ENCODE results near the gene DOCK8. TPM values are rescaled to one million over a fixed set of nuclear protein-coding genes. Genes with fewer than 3 reads are reported as not detected.

DOCK8 gene
- total RNA-seq, 1 experiment from 2014 or later: 15.2 TPM

DNA sequence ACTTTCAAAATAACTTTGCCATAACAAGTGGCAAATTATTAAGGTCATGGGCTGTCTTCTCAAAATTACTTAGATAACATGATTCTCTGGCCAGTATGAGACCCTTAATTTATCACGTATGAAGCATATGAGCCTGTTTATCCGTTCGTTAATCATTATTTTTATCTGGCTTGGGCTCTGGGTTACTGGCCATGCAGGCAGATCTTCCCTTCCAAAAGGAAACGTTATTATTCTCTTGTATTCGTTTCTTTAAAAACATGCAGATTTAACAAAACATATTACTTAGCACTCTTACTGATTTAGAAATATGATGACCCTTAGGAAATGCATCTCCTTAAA is 148.6 kb downstream of the DOCK8 start:
- intact Hi-C loops (cut with micrococcal nuclease; ENCODE audit: unreplicated experiment): no loop called here
- Mint-ChIP-seq H3K4me1 (ENCODE audit: low read depth, unreplicated experiment) (peaks cover 10% of the 10 kb centered on the region), H3K4me3 (ENCODE audit: unreplicated experiment) (no peak overlapping the region), H3K9me3 (ENCODE audit: unreplicated experiment) (no peaks in the 10 kb centered on the region), H3K36me3 (ENCODE audit: insufficient read depth, unreplicated experiment) (no peaks in the 10 kb centered on the region), H3K27ac (ENCODE audit: unreplicated experiment) (no peak overlapping the region), H3K27me3 (ENCODE audit: insufficient read depth, unreplicated experiment) (no peaks in the 10 kb centered on the region)
- DNase-seq: no peak
- POLR2A ChIA-PET: no interaction called here
- Histone ChIP-seq H3K36me3 (ENCODE audit: control insufficient read depth, insufficient read depth, low read length) (no peaks in the 10 kb centered on the region), H3K4me1 (0 out of 2 replicates have a peak, but pooled peaks cover 15% of the 10 kb centered on the region), H3K4me3 (ENCODE audit: low read depth, low read length) (no peak overlapping the region), H3K27me3 (replicated peaks; ENCODE audit: control insufficient read depth, insufficient read depth, low read length) (no peaks in the 10 kb centered on the region), H3K9me3 (no peaks in the 10 kb centered on the region)
- CTCF ChIA-PET: no interaction called here
- TF ChIP-seq CTCF (IDR thresholded peaks at IDR 0.05; ENCODE audit: insufficient read depth in 1 of 2, low read depth in 1 of 2, low read length in 1 of 2, severe bottlenecking in 1 of 2, unreplicated experiment in 1 of 2): no peak
- BruUV-seq (replicated peaks): no TSS peak

DNA sequence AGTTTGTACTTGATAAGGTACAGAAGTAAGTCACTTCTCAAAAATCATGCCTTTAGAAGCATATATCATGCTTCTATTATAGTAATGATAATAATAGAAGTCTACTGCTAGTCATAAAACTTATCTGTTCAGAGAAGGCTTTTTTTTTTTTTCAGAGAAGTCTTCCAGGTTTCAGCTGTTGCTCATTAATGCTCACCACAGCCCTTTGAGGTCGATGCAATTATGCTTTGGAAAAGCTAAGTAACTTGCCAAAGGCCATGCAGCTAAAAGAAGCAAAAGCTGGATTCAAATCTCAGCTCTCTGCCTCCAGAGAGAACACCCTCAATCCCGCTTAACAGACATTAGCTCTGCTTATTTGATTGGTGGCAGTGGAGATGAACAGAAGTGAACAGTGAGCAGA is 150.8 kb downstream of the DOCK8 start:
- Histone ChIP-seq H3K4me3 (ENCODE audit: low read depth, low read length) (no peak overlapping the region), H3K36me3 (ENCODE audit: control insufficient read depth, insufficient read depth, low read length) (no peaks in the 10 kb centered on the region), H3K27me3 (replicated peaks; ENCODE audit: control insufficient read depth, insufficient read depth, low read length) (no peaks in the 10 kb centered on the region), H3K4me1 (0 out of 2 replicates have a peak, but pooled peaks cover 15% of the 10 kb centered on the region), H3K9me3 (no peaks in the 10 kb centered on the region)
- BruUV-seq (replicated peaks): no TSS peak
- Mint-ChIP-seq H3K4me1 (ENCODE audit: low read depth, unreplicated experiment) (peaks cover 10% of the 10 kb centered on the region), H3K27ac (ENCODE audit: unreplicated experiment) (no peak overlapping the region), H3K36me3 (ENCODE audit: insufficient read depth, unreplicated experiment) (no peaks in the 10 kb centered on the region), H3K9me3 (ENCODE audit: unreplicated experiment) (no peaks in the 10 kb centered on the region), H3K4me3 (ENCODE audit: unreplicated experiment) (no peak overlapping the region), H3K27me3 (ENCODE audit: insufficient read depth, unreplicated experiment) (no peaks in the 10 kb centered on the region)
- ChIA-PET POLR2A (no interaction called here), CTCF (no interaction called here)
- intact Hi-C loops (cut with micrococcal nuclease; ENCODE audit: unreplicated experiment): no loop called here
- no peak for TF ChIP-seq CTCF (IDR thresholded peaks at IDR 0.05; ENCODE audit: insufficient read depth in 1 of 2, low read depth in 1 of 2, low read length in 1 of 2, severe bottlenecking in 1 of 2, unreplicated experiment in 1 of 2)
- DNase-seq: no peak

DNA sequence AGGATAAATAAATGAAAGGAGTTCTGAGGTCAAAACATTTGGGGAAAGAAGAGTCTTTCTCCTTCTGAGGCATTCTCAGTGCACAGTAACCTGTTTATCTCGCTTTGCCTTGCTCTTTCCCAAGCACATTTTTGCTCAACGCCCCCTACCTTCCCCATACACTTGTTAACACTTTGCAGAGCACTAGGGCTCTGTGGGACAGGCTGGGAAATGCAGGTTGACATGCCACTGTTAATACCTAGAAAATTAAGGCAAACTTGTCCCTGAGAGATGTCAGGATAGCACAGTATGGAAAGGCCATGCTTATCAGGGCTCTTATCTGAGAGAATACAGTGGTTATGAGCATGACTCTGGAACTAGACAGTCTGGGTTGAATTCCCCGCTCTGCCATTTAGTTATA is 152.0 kb downstream of the DOCK8 start:
- peaks cover 10% of the 10 kb centered on the region for H3K4me1 Mint-ChIP-seq (ENCODE audit: low read depth, unreplicated experiment)
- CTCF ChIA-PET: interaction anchor here (0.6 kb wide), 1 partner anchor 630 kb away, joined by 5 read pairs; no protein-coding TSS in a partner anchor

More for the DNA sequence above, 152.0 kb downstream of the DOCK8 start:
- H3K4me3 Mint-ChIP-seq (ENCODE audit: unreplicated experiment): no peak overlapping the region
- TF ChIP-seq CTCF (IDR thresholded peaks at IDR 0.05; ENCODE audit: insufficient read depth in 1 of 2, low read depth in 1 of 2, low read length in 1 of 2, severe bottlenecking in 1 of 2, unreplicated experiment in 1 of 2): peak in 1 of 2 experiments; percentile 33
- POLR2A ChIA-PET: no interaction called here
- Histone ChIP-seq H3K27me3 (replicated peaks; ENCODE audit: control insufficient read depth, insufficient read depth, low read length) (no peaks in the 10 kb centered on the region), H3K9me3 (no peaks in the 10 kb centered on the region), H3K4me3 (ENCODE audit: low read depth, low read length) (no peak overlapping the region), H3K4me1 (0 out of 2 replicates have a peak, but pooled peaks cover 15% of the 10 kb centered on the region), H3K36me3 (ENCODE audit: control insufficient read depth, insufficient read depth, low read length) (no peaks in the 10 kb centered on the region)
- H3K27ac Mint-ChIP-seq (ENCODE audit: unreplicated experiment): no peak overlapping the region
- no peaks in the 10 kb centered on the region for H3K36me3 Mint-ChIP-seq (ENCODE audit: insufficient read depth, unreplicated experiment)
- no peaks in the 10 kb centered on the region for H3K27me3 Mint-ChIP-seq (ENCODE audit: insufficient read depth, unreplicated experiment)
- intact Hi-C loops (cut with micrococcal nuclease; ENCODE audit: unreplicated experiment): no loop called here
- peak; percentile 42 to 51 for DNase-seq
- no peaks in the 10 kb centered on the region for H3K9me3 Mint-ChIP-seq (ENCODE audit: unreplicated experiment)
- no TSS peak for BruUV-seq (replicated peaks)

Measured in Caco-2 (cell line).